ENCODE data around the gene RREB1. TPM values are rescaled to one million over a fixed set of nuclear protein-coding genes. Genes with fewer than 3 reads are reported as not detected.

Gene RREB1
- total RNA-seq, 1 experiment from 2014 or later, result 35.8 TPM

DNA sequence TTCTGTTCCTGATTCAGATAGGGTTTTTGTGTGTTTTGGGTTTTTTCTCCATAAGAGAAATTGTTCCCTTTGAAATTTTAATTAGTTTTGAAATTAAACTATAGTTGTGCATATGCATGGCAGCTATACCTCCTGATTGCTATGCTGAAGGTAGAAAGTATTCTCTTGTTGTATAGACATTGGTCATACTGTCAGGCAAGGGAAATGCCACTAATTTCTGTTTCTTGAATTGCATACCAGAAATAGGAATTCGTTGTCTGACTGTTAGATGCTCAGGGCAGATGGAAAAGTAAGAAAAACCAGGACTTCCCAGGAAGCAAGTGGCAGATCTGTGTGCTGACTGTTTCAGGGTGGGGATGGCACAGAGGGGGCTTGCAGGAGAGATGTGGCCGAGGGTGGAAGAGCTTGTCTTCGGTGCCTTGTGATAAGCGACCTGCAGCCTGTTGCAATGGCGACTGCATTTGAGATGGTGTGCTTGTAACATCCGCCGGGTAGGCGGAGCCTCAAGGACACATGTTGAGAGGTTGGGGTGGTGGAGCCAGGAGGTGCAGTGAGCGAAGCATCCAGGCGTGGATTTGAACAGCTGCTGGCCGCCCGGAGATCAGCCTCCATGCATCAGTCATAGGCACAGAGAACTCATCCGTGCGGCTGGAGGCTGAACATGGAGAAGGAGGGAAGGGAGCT lies 42.8 kb downstream of the RREB1 start:
- H3K14ac ChIP-seq (ENCODE audit: insufficient read depth, low read length), result peak overlapping the region; percentile 62; the same call in 1 of the 2 replicates
- no peak overlapping the region for H3K23ac ChIP-seq (ENCODE audit: insufficient read length, low read depth, low read length)
- no peaks in the 10 kb centered on the region for H3K27me3 ChIP-seq (ENCODE audit: insufficient read depth, low read length)
- no CpG with 5 or more reads among the region's 14 CpGs for WGBS (ENCODE audit: extremely low coverage, insufficient read length, low lambda C conversion rate)
- no peak overlapping the region for H2BK5ac ChIP-seq (ENCODE audit: insufficient read length, low read length)
- Mint-ChIP-seq H3K36me3 (ENCODE audit: insufficient read depth in 1 of 3, low read depth in 3 of 3) (no peaks in the 10 kb centered on the region), H3K4me1 (peaks cover 52 to 55% of the 10 kb centered on the region in 2 experiments), H3K4me3 (peak overlapping the region; percentile 9 to 25; a peak in 4 of 5 replicates), H3K27ac (peak overlapping the region; percentile 1 to 74 (median 59); a peak in 5 of 7 replicates), H3K27me3 (ENCODE audit: low read depth) (no peaks in the 10 kb centered on the region), H3K9me3 (no peaks in the 10 kb centered on the region)
- H2AFZ ChIP-seq (ENCODE audit: low read length), result no peak overlapping the region
- no peak overlapping the region for H4K8ac ChIP-seq (replicated peaks; ENCODE audit: insufficient read length, low read depth, low read length)
- H3T11ph ChIP-seq (ENCODE audit: low read length), result no peak overlapping the region
- no peak overlapping the region for H2AK5ac ChIP-seq (ENCODE audit: insufficient read length, low read length)
- no peak overlapping the region for H4K91ac ChIP-seq (ENCODE audit: insufficient read length, low read depth, low read length)
- peaks cover 4% of the 10 kb centered on the region; the same call in 1 of the 2 replicates for H3K79me2 ChIP-seq (ENCODE audit: insufficient read depth, low read length)
- peak; percentile 77 for DNase-seq
- no peak overlapping the region for H2BK20ac ChIP-seq (ENCODE audit: low read depth, low read length, poor library complexity, severe bottlenecking)
- no peak overlapping the region for H3K4ac ChIP-seq (ENCODE audit: low read depth, low read length)
- TF ChIP-seq, protein P1, sequence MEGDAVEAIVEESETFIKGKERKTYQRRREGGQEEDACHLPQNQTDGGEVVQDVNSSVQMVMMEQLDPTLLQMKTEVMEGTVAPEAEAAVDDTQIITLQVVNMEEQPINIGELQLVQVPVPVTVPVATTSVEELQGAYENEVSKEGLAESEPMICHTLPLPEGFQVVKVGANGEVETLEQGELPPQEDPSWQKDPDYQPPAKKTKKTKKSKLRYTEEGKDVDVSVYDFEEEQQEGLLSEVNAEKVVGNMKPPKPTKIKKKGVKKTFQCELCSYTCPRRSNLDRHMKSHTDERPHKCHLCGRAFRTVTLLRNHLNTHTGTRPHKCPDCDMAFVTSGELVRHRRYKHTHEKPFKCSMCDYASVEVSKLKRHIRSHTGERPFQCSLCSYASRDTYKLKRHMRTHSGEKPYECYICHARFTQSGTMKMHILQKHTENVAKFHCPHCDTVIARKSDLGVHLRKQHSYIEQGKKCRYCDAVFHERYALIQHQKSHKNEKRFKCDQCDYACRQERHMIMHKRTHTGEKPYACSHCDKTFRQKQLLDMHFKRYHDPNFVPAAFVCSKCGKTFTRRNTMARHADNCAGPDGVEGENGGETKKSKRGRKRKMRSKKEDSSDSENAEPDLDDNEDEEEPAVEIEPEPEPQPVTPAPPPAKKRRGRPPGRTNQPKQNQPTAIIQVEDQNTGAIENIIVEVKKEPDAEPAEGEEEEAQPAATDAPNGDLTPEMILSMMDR (conservative IDR thresholded peaks at IDR 0.05), result no peak
- H3K56ac ChIP-seq (ENCODE audit: insufficient read length, low read depth, low read length), result no peak overlapping the region
- H3K4me2 ChIP-seq (ENCODE audit: insufficient read depth, insufficient read length, low read length), result no peak overlapping the region
- no peak overlapping the region for H3K18ac ChIP-seq (ENCODE audit: insufficient read length, low read depth, low read length)
- H3K9ac ChIP-seq (ENCODE audit: extremely low read depth, insufficient read length, low read length), result no peak overlapping the region
- H3K4me1 ChIP-seq (ENCODE audit: insufficient read depth, low read length), result peaks cover 27% of the 10 kb centered on the region
- H4K20me1 ChIP-seq (ENCODE audit: control insufficient read depth, insufficient read depth, insufficient read length), result peaks cover 2% of the 10 kb centered on the region
- H3K9me3 ChIP-seq (ENCODE audit: control insufficient read depth, low read depth, low read length), result no peaks in the 10 kb centered on the region
- no peak overlapping the region for H2BK12ac ChIP-seq (ENCODE audit: insufficient read length, low read depth, low read length)
- H4K5ac ChIP-seq (ENCODE audit: insufficient read length, low read depth, low read length), result no peak overlapping the region
- no peak overlapping the region for H2BK120ac ChIP-seq (ENCODE audit: low read depth, low read length, poor library complexity, severe bottlenecking)
- no peak overlapping the region for H3K27ac ChIP-seq (ENCODE audit: insufficient read length, low read depth, low read length)
- H2BK15ac ChIP-seq (ENCODE audit: low read depth, low read length), result no peak overlapping the region
- peaks cover 4% of the 10 kb centered on the region for H3K79me1 ChIP-seq (ENCODE audit: insufficient read depth, low read depth, low read length, poor library complexity, severe bottlenecking)
- no peaks in the 10 kb centered on the region for H3K23me2 ChIP-seq (ENCODE audit: insufficient read length, low read depth, low read length, poor library complexity, severe bottlenecking)

All from H9 (cell line).